Measurements from ENCODE around the gene MEX3B.

The MEX3B gene

GRCh38 chr15:82080774-82081173, 35.0 kb upstream of the MEX3B start:
- DNase-seq (ENCODE audit: low read depth): no peak
- no peak for TF ChIP-seq CTCF (IDR thresholded peaks at IDR 0.05; ENCODE audit: insufficient read depth, low read depth, low read length, missing control alignments)
- H3K4me3 ChIP-seq (ENCODE audit: low read length): no peak overlapping the region

- DNase-seq (ENCODE audit: low read depth): no peak
- TF ChIP-seq CTCF (IDR thresholded peaks at IDR 0.05; ENCODE audit: insufficient read depth, low read depth, low read length, missing control alignments): no peak
- H3K4me3 ChIP-seq (ENCODE audit: low read length): no peak overlapping the region
Measured at GRCh38 chr15:82079736-82080135, 33.9 kb upstream of the MEX3B start.

GRCh38 chr15:82074610-82075009, 28.8 kb upstream of the MEX3B start:
- DNase-seq (ENCODE audit: low read depth): no peak
- TF ChIP-seq CTCF (IDR thresholded peaks at IDR 0.05; ENCODE audit: insufficient read depth, low read depth, low read length, missing control alignments): no peak
- H3K4me3 ChIP-seq (ENCODE audit: low read length): no peak overlapping the region

- no peak overlapping the region for H3K4me3 ChIP-seq (ENCODE audit: low read length)
- DNase-seq (ENCODE audit: low read depth): no peak
- no peak for TF ChIP-seq CTCF (IDR thresholded peaks at IDR 0.05; ENCODE audit: insufficient read depth, low read depth, low read length, missing control alignments)
Measured at GRCh38 chr15:82072926-82073537, 27.2 kb upstream of the MEX3B start.

- H3K4me3 ChIP-seq (ENCODE audit: low read length): no peak overlapping the region
- no peak for DNase-seq (ENCODE audit: low read depth)
- no peak for TF ChIP-seq CTCF (IDR thresholded peaks at IDR 0.05; ENCODE audit: insufficient read depth, low read depth, low read length, missing control alignments)
Measured at GRCh38 chr15:82066455-82066854, 20.6 kb upstream of the MEX3B start.

GRCh38 chr15:82064824-82065223, 19.0 kb upstream of the MEX3B start:
- no peak overlapping the region for H3K4me3 ChIP-seq (ENCODE audit: low read length)
- no peak for TF ChIP-seq CTCF (IDR thresholded peaks at IDR 0.05; ENCODE audit: insufficient read depth, low read depth, low read length, missing control alignments)
- no peak for DNase-seq (ENCODE audit: low read depth)

Data from epithelial cell of esophagus (primary cell).